ENCODE data around the gene FOXO4.

FOXO4 gene

DNA sequence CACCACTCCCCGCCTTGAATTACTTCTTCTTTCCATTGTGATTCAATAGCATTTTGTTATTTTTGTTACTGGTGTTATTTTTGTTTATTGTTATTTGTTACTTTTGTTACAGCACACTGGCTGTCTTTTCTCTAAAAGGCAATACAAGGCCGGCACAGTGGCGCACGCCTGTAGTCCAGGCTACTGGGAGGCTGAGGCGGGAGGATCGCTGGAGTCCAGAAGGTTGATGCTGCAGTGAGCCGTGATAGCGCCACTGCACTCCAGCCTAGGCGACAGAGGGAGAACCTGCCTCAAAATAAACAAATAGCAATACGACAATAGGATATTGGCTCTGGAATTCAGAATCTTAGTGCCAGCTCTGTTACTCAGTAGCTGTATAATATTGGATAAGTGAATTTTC is 21.7 kb downstream of the FOXO4 start:
- Histone ChIP-seq H3K27ac (ENCODE audit: low read length) (no peak overlapping the region), H3K27me3 (ENCODE audit: control insufficient read depth, insufficient read depth, low read length) (no peaks in the 10 kb centered on the region), H3K9me3 (ENCODE audit: control insufficient read depth, low read depth, low read length) (no peaks in the 10 kb centered on the region), H3K9ac (ENCODE audit: low read length) (no peak overlapping the region), H3K4me3 (ENCODE audit: low read length) (peak overlapping the region; percentile 71), H3K4me1 (ENCODE audit: control insufficient read depth, low read depth, low read length) (no peaks in the 10 kb centered on the region), H3K36me3 (ENCODE audit: control insufficient read depth, low read depth, low read length) (peaks cover 9% of the 10 kb centered on the region)

DNA sequence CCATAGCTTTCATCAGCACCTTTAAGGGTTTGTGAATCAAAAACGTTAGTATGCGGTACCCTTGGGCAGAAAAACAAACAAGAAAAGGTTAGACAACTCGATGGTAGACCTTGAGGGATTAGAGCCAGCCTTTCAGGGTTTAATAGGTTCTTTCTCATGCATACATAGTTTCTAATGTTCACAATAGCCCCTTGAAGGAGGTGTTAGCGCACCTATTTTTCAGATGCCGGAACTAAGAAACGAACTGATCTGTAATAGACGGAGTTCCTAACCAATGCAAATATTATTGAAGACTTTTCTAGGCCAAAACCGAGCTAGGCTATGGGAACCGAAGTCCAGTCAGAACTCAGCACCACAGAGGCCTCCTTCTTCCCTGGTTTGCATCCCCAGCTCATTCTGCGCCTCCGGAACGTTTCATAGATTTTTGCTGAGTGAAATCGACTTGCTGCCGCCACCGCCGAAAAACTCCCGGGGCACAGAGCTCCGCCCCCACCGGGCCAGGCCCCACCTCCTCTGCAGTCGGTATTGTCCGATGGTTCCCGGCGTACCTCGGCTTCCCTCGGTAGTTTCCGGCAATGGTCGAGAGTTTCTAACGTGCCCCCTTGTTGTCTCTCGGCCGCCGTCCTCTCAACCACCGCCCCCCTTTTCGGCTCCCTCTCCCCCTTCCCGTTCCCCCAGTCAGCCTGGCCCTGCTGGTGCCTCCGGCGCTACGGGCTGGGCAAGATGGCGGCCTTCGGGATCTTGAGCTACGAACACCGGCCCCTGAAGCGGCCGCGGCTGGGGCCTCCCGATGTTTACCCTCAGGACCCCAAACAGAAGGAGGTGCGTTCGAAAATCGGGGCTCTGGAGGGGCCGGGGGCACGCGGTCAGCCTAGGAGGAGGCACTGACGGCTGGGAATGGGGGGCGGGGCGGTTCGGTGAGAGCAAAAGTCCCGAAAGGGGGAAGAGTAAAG is 22.7 kb downstream of the FOXO4 start, which contains the start of gene MED12:
TSS of gene MED12 (plus strand) at position 565 of the 953 bp plus-strand sequence. CDS start at position 724, 159 bp downstream.
- H3K9ac ChIP-seq (ENCODE audit: low read length) = peak within 1 kb of the TSS; percentile 36
- peaks cover 17% of the 10 kb centered on the region for H3K36me3 ChIP-seq (ENCODE audit: control insufficient read depth, low read depth, low read length)
- no peaks in the 10 kb centered on the region for H3K27me3 ChIP-seq (ENCODE audit: control insufficient read depth, insufficient read depth, low read length)
- peak within 1 kb of the TSS; percentile 71 for H3K4me3 ChIP-seq (ENCODE audit: low read length)
- no peak within 1 kb of the TSS for H3K27ac ChIP-seq (ENCODE audit: low read length)
- no peaks in the 10 kb centered on the region for H3K4me1 ChIP-seq (ENCODE audit: control insufficient read depth, low read depth, low read length)
- no peaks in the 10 kb centered on the region for H3K9me3 ChIP-seq (ENCODE audit: control insufficient read depth, low read depth, low read length)

DNA sequence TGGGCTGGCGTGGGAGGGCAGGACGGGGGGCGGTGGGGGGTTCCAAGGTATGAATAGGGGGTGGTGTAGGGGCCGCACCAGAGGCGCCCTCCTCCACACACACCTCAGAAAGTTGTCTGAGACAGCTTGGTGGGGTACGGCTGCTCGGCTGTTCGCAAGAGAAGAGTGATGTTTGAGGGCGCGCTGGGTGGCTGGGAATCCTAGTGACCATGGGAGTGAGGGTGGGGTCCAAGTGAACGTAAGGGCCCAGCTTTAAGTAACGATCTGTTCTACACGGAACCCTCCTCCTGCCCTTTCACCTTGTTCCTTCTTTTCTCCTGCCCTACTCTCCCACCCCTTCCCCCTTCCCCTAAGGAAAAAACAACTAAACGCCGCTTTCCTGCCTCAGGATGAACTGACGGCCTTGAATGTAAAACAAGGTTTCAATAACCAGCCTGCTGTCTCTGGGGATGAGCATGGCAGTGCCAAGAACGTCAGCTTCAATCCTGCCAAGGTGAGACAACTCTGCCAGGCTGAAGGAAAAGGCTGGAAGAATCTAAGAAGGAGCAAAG is 23.4 kb downstream of the FOXO4 start:
- peak overlapping the region; percentile 71 for H3K4me3 ChIP-seq (ENCODE audit: low read length)
- peak overlapping the region; percentile 36 for H3K9ac ChIP-seq (ENCODE audit: low read length)
- H3K27ac ChIP-seq (ENCODE audit: low read length) = no peak overlapping the region
- H3K36me3 ChIP-seq (ENCODE audit: control insufficient read depth, low read depth, low read length) = peaks cover 24% of the 10 kb centered on the region
- no peaks in the 10 kb centered on the region for H3K27me3 ChIP-seq (ENCODE audit: control insufficient read depth, insufficient read depth, low read length)
- H3K9me3 ChIP-seq (ENCODE audit: control insufficient read depth, low read depth, low read length) = no peaks in the 10 kb centered on the region
- no peaks in the 10 kb centered on the region for H3K4me1 ChIP-seq (ENCODE audit: control insufficient read depth, low read depth, low read length)

DNA sequence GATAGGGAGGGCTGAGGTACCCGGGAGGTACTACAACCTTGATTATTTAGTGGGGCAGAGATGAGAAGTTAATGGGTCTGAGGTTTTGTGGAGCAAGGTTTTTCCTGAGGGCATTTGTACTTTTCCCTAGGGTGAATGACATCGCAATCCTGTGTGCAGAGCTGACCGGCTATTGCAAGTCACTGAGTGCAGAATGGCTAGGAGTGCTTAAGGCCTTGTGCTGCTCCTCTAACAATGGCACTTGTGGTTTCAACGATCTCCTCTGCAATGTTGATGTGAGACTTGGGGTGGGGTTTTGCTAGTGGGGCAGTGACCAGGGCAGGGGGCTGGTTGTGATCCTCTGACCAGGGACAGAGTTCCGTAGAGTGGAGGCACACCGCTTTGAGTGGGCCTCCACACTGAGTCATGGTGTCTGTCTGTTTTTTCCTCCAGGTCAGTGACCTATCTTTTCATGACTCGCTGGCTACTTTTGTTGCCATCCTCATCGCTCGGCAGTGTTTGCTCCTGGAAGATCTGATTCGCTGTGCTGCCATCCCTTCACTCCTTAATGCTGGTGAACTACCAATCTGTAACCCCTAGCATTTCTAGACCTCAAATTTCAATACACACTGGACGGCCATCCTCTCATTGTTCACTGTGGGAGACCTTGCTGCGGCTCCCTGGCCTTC is 32.6 kb downstream of the FOXO4 start:
- H3K36me3 ChIP-seq (ENCODE audit: control insufficient read depth, low read depth, low read length) = peaks cover 55% of the 10 kb centered on the region
- H3K27ac ChIP-seq (ENCODE audit: low read length) = no peak overlapping the region
- H3K4me1 ChIP-seq (ENCODE audit: control insufficient read depth, low read depth, low read length) = no peaks in the 10 kb centered on the region
- no peaks in the 10 kb centered on the region for H3K27me3 ChIP-seq (ENCODE audit: control insufficient read depth, insufficient read depth, low read length)
- no peak overlapping the region for H3K9ac ChIP-seq (ENCODE audit: low read length)
- H3K9me3 ChIP-seq (ENCODE audit: control insufficient read depth, low read depth, low read length) = peaks cover 2% of the 10 kb centered on the region
- H3K4me3 ChIP-seq (ENCODE audit: low read length) = no peak overlapping the region

DNA sequence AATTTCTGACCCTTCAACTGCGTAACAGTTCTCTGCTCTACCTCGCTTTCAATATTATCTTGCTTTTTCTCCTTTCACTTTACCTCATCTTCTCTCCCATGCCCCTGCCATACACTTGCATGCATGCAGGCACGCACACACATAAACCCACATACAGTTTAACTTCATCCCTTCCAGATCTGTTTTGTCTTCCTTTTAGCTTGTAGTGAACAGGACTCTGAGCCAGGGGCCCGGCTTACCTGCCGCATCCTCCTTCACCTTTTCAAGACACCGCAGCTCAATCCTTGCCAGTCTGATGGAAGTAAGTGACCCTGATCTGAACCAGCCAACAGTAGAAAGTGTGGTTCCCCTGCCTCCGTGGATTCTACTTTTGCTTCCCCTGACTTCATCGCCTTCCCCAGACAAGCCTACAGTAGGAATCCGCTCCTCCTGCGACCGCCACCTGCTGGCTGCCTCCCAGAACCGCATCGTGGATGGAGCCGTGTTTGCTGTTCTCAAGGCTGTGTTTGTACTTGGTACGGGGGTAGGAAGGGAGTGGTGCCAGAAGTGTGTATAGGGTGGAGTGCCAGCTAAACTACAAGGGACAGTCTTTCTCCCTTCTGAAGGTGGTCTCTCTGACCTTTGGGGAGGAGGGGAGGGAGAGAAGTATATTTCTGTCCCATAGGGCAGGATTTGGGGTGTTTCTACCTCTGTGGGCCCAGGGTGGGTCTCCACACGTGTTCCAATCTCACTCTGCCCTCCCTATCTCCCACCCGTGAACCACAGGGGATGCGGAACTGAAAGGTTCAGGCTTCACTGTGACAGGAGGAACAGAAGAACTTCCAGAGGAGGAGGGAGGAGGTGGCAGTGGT is 33.5 kb downstream of the FOXO4 start:
- no peak overlapping the region for H3K9ac ChIP-seq (ENCODE audit: low read length)
- peaks cover 48% of the 10 kb centered on the region for H3K36me3 ChIP-seq (ENCODE audit: control insufficient read depth, low read depth, low read length)
- H3K4me1 ChIP-seq (ENCODE audit: control insufficient read depth, low read depth, low read length) = no peaks in the 10 kb centered on the region
- peaks cover 2% of the 10 kb centered on the region for H3K9me3 ChIP-seq (ENCODE audit: control insufficient read depth, low read depth, low read length)
- H3K27ac ChIP-seq (ENCODE audit: low read length) = no peak overlapping the region
- H3K4me3 ChIP-seq (ENCODE audit: low read length) = no peak overlapping the region
- no peaks in the 10 kb centered on the region for H3K27me3 ChIP-seq (ENCODE audit: control insufficient read depth, insufficient read depth, low read length)

DNA sequence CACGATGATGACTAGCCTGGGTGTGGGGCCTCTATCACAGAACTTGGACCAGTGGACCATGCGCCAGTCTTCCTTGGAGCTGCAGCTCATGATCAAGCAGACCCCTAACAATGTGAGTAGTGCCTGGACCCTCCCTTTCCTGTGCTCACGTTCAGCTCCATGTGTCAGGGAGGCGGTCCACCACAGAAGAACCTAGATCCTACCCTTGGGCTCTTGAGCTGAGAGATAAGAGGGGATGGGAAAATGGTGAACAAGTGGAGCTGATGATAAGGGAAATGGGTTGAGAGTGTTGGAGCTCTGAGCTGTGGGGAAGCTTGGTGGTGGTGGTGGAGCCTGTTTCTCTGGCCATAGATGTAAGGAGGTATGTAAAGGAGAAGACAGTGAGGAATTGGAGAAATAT is 35.9 kb downstream of the FOXO4 start:
- H3K4me3 ChIP-seq (ENCODE audit: low read length) = no peak overlapping the region
- H3K36me3 ChIP-seq (ENCODE audit: control insufficient read depth, low read depth, low read length) = peaks cover 43% of the 10 kb centered on the region
- no peak overlapping the region for H3K9ac ChIP-seq (ENCODE audit: low read length)
- no peaks in the 10 kb centered on the region for H3K4me1 ChIP-seq (ENCODE audit: control insufficient read depth, low read depth, low read length)
- H3K9me3 ChIP-seq (ENCODE audit: control insufficient read depth, low read depth, low read length) = peaks cover 2% of the 10 kb centered on the region
- no peaks in the 10 kb centered on the region for H3K27me3 ChIP-seq (ENCODE audit: control insufficient read depth, insufficient read depth, low read length)
- no peak overlapping the region for H3K27ac ChIP-seq (ENCODE audit: low read length)

DNA sequence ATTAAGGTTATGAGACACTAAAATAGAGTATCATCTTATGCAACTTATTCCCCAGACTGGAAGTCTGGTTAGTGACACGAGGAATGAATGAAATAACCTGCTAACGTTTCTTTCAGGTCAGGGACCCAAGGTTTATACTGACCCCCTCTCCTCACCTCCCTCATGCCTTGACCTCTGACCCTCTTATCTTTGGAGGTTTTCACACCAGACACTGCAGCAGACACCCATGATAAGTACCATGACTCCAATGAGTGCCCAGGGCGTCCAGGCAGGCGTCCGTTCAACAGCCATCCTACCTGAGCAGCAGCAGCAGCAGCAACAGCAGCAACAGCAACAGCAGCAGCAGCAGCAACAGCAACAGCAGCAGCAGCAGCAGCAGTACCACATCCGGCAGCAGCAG is 44.8 kb downstream of the FOXO4 start:
- H3K36me3 ChIP-seq (ENCODE audit: control insufficient read depth, low read depth, low read length) = peaks cover 17% of the 10 kb centered on the region

DNA sequence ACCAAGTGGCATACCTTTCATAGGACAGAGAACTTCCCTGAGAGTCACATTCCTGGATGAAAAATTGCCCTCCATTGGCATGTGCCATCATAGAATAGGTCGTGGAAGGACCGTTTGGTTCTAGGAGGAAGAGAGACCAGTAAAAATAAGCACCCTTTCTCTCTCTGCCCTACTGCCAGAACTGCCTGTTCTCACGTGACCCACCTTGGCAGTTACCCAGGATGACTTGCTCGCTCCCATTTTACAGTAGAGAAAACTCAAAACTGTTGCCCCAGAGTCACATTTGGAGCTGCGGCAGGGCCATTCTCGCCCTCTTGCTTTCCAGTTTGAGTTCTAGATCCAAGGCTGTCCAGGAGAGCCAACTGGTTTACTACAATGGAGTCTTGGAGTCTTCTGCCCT is 47.9 kb downstream of the FOXO4 start:
- Histone ChIP-seq H3K36me3 (ENCODE audit: control insufficient read depth, low read depth, low read length) (peaks cover 4% of the 10 kb centered on the region), H3K4me3 (ENCODE audit: low read length) (no peak overlapping the region), H3K27me3 (ENCODE audit: control insufficient read depth, insufficient read depth, low read length) (no peaks in the 10 kb centered on the region), H3K9ac (ENCODE audit: low read length) (no peak overlapping the region), H3K27ac (ENCODE audit: low read length) (no peak overlapping the region), H3K4me1 (ENCODE audit: control insufficient read depth, low read depth, low read length) (peaks cover 6% of the 10 kb centered on the region), H3K9me3 (ENCODE audit: control insufficient read depth, low read depth, low read length) (no peaks in the 10 kb centered on the region)

More for the DNA sequence above, 44.8 kb downstream of the FOXO4 start:
- no peaks in the 10 kb centered on the region for H3K27me3 ChIP-seq (ENCODE audit: control insufficient read depth, insufficient read depth, low read length)
- H3K4me3 ChIP-seq (ENCODE audit: low read length) = no peak overlapping the region
- no peaks in the 10 kb centered on the region for H3K9me3 ChIP-seq (ENCODE audit: control insufficient read depth, low read depth, low read length)
- H3K9ac ChIP-seq (ENCODE audit: low read length) = no peak overlapping the region
- H3K4me1 ChIP-seq (ENCODE audit: control insufficient read depth, low read depth, low read length) = no peaks in the 10 kb centered on the region
- no peak overlapping the region for H3K27ac ChIP-seq (ENCODE audit: low read length)

DNA sequence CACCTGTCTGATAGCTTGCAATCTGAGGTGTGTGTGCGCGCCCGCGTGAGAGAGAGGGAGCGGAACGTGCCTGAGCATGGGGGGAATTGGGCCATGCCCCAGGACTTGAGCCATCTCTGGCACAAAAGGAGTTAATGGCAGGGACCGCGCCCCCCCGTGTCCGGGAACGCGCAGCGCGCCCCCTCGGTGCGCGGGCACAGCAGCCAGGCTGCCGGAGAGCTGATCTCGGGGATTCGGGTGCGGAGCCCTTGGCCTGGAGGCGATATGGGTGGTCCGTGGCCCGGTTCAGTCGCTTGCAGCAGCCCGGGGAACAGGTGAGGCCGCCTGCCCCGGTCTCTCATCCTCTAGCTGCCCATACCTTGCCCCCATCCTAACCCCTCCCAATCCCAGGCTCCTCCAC is 49.0 kb downstream of the FOXO4 start, which contains the start of gene NLGN3:
TSS of gene NLGN3 (plus strand) at position 191 of the 400 bp plus-strand sequence. CDS start 2,909 bp downstream, outside the sequence.
- H3K36me3 ChIP-seq (ENCODE audit: control insufficient read depth, low read depth, low read length) = no peaks in the 10 kb centered on the region
- no peak within 1 kb of the TSS for H3K27ac ChIP-seq (ENCODE audit: low read length)
- H3K27me3 ChIP-seq (ENCODE audit: control insufficient read depth, insufficient read depth, low read length) = no peaks in the 10 kb centered on the region
- no peaks in the 10 kb centered on the region for H3K9me3 ChIP-seq (ENCODE audit: control insufficient read depth, low read depth, low read length)
- peak within 1 kb of the TSS; percentile 22 for H3K9ac ChIP-seq (ENCODE audit: low read length)
- peak within 1 kb of the TSS; percentile 73 for H3K4me3 ChIP-seq (ENCODE audit: low read length)
- H3K4me1 ChIP-seq (ENCODE audit: control insufficient read depth, low read depth, low read length) = peaks cover 6% of the 10 kb centered on the region

DNA sequence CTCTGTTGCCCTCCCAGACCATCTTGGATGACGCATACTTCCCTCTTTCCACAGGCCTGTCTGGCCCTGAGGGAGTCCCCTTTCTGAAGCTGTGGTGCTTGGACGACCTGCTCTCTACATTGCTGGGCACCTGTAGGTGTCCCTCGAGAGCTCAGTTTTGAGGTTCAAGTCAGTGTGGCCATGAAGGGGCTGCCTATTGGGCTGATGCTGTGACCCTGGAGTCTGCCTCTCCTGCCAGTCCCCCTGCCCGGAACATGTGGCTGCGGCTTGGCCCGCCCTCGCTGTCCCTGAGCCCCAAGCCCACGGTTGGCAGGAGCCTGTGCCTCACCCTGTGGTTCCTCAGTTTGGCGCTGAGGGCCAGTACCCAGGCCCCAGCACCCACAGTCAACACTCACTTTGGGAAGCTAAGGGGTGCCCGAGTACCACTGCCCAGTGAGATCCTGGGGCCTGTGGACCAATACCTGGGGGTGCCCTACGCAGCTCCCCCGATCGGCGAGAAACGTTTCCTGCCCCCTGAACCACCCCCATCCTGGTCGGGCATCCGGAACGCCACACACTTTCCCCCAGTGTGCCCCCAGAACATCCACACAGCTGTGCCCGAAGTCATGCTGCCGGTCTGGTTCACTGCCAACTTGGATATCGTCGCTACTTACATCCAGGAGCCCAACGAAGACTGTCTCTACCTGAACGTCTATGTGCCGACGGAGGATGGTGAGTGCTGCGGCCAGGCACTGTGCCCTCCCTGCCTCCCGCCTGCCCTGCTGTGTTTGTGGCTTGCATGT is 52.0 kb downstream of the FOXO4 start:
- Histone ChIP-seq H3K9ac (ENCODE audit: low read length) (no peak overlapping the region), H3K27ac (ENCODE audit: low read length) (no peak overlapping the region), H3K4me1 (ENCODE audit: control insufficient read depth, low read depth, low read length) (peaks cover 6% of the 10 kb centered on the region), H3K4me3 (ENCODE audit: low read length) (no peak overlapping the region), H3K27me3 (ENCODE audit: control insufficient read depth, insufficient read depth, low read length) (no peaks in the 10 kb centered on the region), H3K9me3 (ENCODE audit: control insufficient read depth, low read depth, low read length) (no peaks in the 10 kb centered on the region), H3K36me3 (ENCODE audit: control insufficient read depth, low read depth, low read length) (no peaks in the 10 kb centered on the region)

Measured in iPS-18a (cell line).